K562 (cell line): Measurements from ENCODE around the gene NR3C1. TPM values are rescaled to one million over a fixed set of nuclear protein-coding genes. Genes with fewer than 3 reads are reported as not detected.

Experiments
- BMI1 ChIP-seq: fragments of 150-350 bp; IDR thresholded peaks from 2 replicates; pipeline ENCODE4 v1.6.1; 2014; ENCODE audit warnings: low read length
- CHCHD3 ChIP-seq: fragments of 250-450 bp; sonication (Bioruptor Pico); IDR thresholded peaks from 2 replicates; pipeline ENCODE4 v2.1.2; 2022; ENCODE audit warnings: mild to moderate bottlenecking
- CXXC5 ChIP-seq: fragments of 250-450 bp; sonication (Bioruptor Pico); IDR thresholded peaks from 2 replicates; pipeline ENCODE4 v1.8.0; 2022; ENCODE audit warnings: inconsistent platforms, mild to moderate bottlenecking, moderate library complexity
- DACH1 ChIP-seq: fragments of 450-650 bp; IDR thresholded peaks from 2 replicates; pipeline ENCODE4 v1.6.1; 2018; ENCODE audit not compliant: partially characterized antibody
- ETS2 ChIP-seq: IDR thresholded peaks from 2 replicates; pipeline ENCODE4 v1.6.1; 2016; ENCODE audit warnings: borderline replicate concordance, missing genetic modification characterization, mild to moderate bottlenecking, moderate library complexity, missing compliant biosample characterization; ENCODE audit not compliant: poor library complexity, severe bottlenecking
- FOXK2 ChIP-seq, 2 experiments: fragments of 450-650 bp; IDR thresholded peaks in 1 of 2; conservative IDR thresholded peaks in 1 of 2; 2 replicates each; pipeline ENCODE4 v1.6.1; 2016; ENCODE audit warnings: low read depth in 2 of 2, mild to moderate bottlenecking in 1 of 2
- GATAD2B ChIP-seq: fragments of 450-650 bp; IDR thresholded peaks from 2 replicates; pipeline ENCODE4 v1.6.1; 2017; ENCODE audit warnings: mild to moderate bottlenecking, borderline replicate concordance
- GTF2F1 ChIP-seq: IDR thresholded peaks from 2 replicates; pipeline ENCODE4 v1.6.1; 2011; ENCODE audit warnings: low read depth, low read length, improper control_type of control experiment
- HNRNPK ChIP-seq: fragments of 200-400 bp; formaldehyde crosslinking; IDR thresholded peaks from one replicate; pipeline ENCODE4 v1.6.1; 2018; ENCODE audit warnings: mild to moderate bottlenecking, low read depth, low read length; ENCODE audit not compliant: poor library complexity, severe bottlenecking
- HOXB6 ChIP-seq: fragments of 250-450 bp; sonication (Bioruptor Pico); IDR thresholded peaks from 2 replicates; pipeline ENCODE4 v1.5.1; 2022; ENCODE audit warnings: mild to moderate bottlenecking, borderline replicate concordance
- KDM4B ChIP-seq, 2 experiments: fragments of 450-650 bp in 1 of 2; sonication (generic) in 1 of 2; IDR thresholded peaks; 2 replicates each; pipeline ENCODE4 v1.6.1; 2016 to 2017; ENCODE audit warnings: borderline replicate concordance in 2 of 2, antibody characterized with exemption in 1 of 2, low read depth in 1 of 2, mild to moderate bottlenecking in 1 of 2
- MAFG ChIP-seq: fragments of 450-650 bp; conservative IDR thresholded peaks from 2 replicates; pipeline ENCODE4 v1.6.1; 2016; ENCODE audit warnings: missing genetic modification characterization, missing compliant biosample characterization
- POLR3A ChIP-seq: IDR thresholded peaks from 2 replicates; pipeline ENCODE4 v1.6.1; 2011; ENCODE audit warnings: borderline replicate concordance, mild to moderate bottlenecking, moderate library complexity; ENCODE audit not compliant: insufficient read length, insufficient read depth; ENCODE audit errors: extremely low read depth
- RBBP5 ChIP-seq: fragments of 200-600 bp; sonication (generic); IDR thresholded peaks from 2 replicates; pipeline ENCODE4 v1.6.1; 2012; ENCODE audit warnings: borderline replicate concordance, mild to moderate bottlenecking, low read length, control low read depth, inconsistent platforms; ENCODE audit not compliant: insufficient read depth, poor library complexity, severe bottlenecking
- SAFB ChIP-seq: fragments of 200-400 bp; formaldehyde crosslinking; IDR thresholded peaks from 2 replicates; pipeline ENCODE4 v1.6.1; 2017; ENCODE audit warnings: low read depth, low read length, borderline replicate concordance
- STAT5B ChIP-seq: fragments of 250-450 bp; sonication (Bioruptor Pico); IDR thresholded peaks from 2 replicates; pipeline ENCODE4 v1.8.0; 2021; ENCODE audit warnings: mild to moderate bottlenecking, inconsistent platforms
- TAL1 ChIP-seq: fragments of 450-650 bp; IDR thresholded peaks from 2 replicates; pipeline ENCODE4 v1.6.1; 2016; ENCODE audit warnings: mild to moderate bottlenecking
- ZNF3 ChIP-seq: fragments of 250-450 bp; sonication (Bioruptor Pico); IDR thresholded peaks from 2 replicates; pipeline ENCODE4 v1.5.0; 2021; ENCODE audit warnings: mild to moderate bottlenecking, moderate library complexity
- ZNF586 ChIP-seq: fragments of 450-650 bp; formaldehyde crosslinking; conservative IDR thresholded peaks from 2 replicates; pipeline ENCODE4 v1.4.0; 2020; ENCODE audit warnings: mild to moderate bottlenecking, moderate library complexity
- ZNF707 ChIP-seq: fragments of 250-450 bp; sonication (Bioruptor Pico); conservative IDR thresholded peaks from 2 replicates; pipeline ENCODE4 v1.8.0; 2022; ENCODE audit warnings: inconsistent platforms, mild to moderate bottlenecking, moderate library complexity
- ZSCAN32 ChIP-seq: fragments of 450-650 bp; formaldehyde crosslinking; IDR thresholded peaks from 2 replicates; pipeline ENCODE4 v1.4.0; 2020; ENCODE audit warnings: mild to moderate bottlenecking, moderate library complexity
- polyA plus RNA-seq, 8 experiments: library from polyadenylated mRNA; depleted of rRNA in 4 of 8; stranded (reverse) in 5 of 8; unstranded in 3 of 8; fragments of >200 nt; fragmentation: Nextera tagmentation in 2 of 8; fragmentation: Illumina TruSeq in 1 of 8; extraction: Ambion mirVana in 2 of 8; extraction: Trizol in 1 of 8; gene quantifications; 2 replicates each; pipeline versions ENCODE4 v1.2.1 to v1.2.3, GENCODE V29; 2011 to 2014; ENCODE audit warnings: inconsistent platforms in 1 of 8, missing spikeins in 1 of 8
- total RNA-seq, 7 experiments: library from RNA; depleted of rRNA in 6 of 7; stranded (reverse); fragments of >200 nt in 6 of 7; fragmentation: Illumina TruSeq in 2 of 7; extraction: Trizol in 2 of 7; gene quantifications; 2 replicates each; pipeline versions ENCODE4 v1.2.1 to v1.2.3, GENCODE V29; 2011 to 2021; ENCODE audit warnings: low replicate concordance in 1 of 7
- TF ChIP-seq, protein P1 (sequence below): sonication (generic); formaldehyde crosslinking; IDR thresholded peaks from 2 replicates; pipeline ENCODE4 v1.8.0; 2022; ENCODE audit warnings: mild to moderate bottlenecking, missing genetic modification reagents

Gene NR3C1
- total and polyA plus RNA-seq, 9 of the 15 experiments (the other 6 are each of a cell fraction or from before 2014, with no cell fraction given) = 8.2 to 36.0 (median 15.0) TPM

DNA sequence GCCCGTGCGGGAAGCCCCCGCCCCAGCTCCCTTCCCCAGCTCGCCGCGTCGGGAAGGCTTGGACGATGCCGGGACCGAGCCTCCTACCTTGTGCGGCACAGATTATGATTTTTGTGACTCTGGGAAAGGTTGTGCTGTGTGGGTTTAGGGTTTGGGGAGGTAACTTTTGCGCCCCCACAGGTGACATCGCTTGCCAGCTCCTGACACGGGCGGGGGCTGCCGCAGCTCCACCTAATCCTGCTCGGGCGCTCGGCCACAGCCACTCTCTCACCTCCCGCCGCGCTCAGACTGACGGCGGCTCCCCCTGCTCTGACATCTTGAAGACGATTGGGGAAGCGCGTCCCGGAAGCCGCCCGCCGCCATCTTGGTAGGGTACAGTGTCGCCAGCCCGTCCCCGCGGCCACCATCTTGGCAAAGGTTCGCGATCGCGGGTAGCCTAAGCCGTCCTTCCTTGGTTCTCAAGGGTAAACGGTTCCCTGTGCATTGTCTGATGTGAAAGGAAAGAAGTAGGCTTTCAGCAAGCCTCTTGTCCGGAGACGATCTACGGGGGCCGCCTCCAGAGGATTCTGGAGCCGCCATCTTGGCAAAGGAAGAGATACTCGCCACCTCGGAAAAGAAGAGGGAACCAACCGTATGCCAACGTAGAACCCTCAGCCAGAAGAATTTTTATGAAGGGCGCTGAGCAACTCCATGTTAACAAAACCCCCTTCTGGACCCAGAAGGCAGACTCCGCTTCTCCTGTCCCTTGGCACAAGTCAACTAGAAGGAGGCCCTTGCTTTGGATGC is 1.8 kb upstream of the NR3C1 start (continued):
- no peak for TF ChIP-seq GTF2F1
- TF ChIP-seq ZNF586 (CRISPR knock-in tag) = no peak
- no peak for TF ChIP-seq TAL1
- TF ChIP-seq CHCHD3 (CRISPR knock-in tag) = no peak
- TF ChIP-seq RBBP5 = no peak
- no peak for TF ChIP-seq ZSCAN32 (CRISPR knock-in tag)
- TF ChIP-seq KDM4B (IDR thresholded peaks at IDR 0.05; ENCODE audit: borderline replicate concordance in 2 of 2, low read depth in 1 of 2) = peak in 1 of 2 experiments; percentile 85; a peak in 1 of 4 replicates
- TF ChIP-seq ZNF707 (CRISPR knock-in tag) = no peak
- no peak for TF ChIP-seq ZNF3 (CRISPR knock-in tag)
- TF ChIP-seq ETS2 = no peak
- no peak for TF ChIP-seq GATAD2B
- TF ChIP-seq FOXK2 (conservative IDR thresholded peaks at IDR 0.05 in 1 of 2, IDR thresholded peaks at IDR 0.05 in 1 of 2; ENCODE audit: low read depth in 2 of 2) = no peak
- no peak for TF ChIP-seq POLR3A
- no peak for TF ChIP-seq STAT5B (CRISPR knock-in tag)
- TF ChIP-seq, protein P1, sequence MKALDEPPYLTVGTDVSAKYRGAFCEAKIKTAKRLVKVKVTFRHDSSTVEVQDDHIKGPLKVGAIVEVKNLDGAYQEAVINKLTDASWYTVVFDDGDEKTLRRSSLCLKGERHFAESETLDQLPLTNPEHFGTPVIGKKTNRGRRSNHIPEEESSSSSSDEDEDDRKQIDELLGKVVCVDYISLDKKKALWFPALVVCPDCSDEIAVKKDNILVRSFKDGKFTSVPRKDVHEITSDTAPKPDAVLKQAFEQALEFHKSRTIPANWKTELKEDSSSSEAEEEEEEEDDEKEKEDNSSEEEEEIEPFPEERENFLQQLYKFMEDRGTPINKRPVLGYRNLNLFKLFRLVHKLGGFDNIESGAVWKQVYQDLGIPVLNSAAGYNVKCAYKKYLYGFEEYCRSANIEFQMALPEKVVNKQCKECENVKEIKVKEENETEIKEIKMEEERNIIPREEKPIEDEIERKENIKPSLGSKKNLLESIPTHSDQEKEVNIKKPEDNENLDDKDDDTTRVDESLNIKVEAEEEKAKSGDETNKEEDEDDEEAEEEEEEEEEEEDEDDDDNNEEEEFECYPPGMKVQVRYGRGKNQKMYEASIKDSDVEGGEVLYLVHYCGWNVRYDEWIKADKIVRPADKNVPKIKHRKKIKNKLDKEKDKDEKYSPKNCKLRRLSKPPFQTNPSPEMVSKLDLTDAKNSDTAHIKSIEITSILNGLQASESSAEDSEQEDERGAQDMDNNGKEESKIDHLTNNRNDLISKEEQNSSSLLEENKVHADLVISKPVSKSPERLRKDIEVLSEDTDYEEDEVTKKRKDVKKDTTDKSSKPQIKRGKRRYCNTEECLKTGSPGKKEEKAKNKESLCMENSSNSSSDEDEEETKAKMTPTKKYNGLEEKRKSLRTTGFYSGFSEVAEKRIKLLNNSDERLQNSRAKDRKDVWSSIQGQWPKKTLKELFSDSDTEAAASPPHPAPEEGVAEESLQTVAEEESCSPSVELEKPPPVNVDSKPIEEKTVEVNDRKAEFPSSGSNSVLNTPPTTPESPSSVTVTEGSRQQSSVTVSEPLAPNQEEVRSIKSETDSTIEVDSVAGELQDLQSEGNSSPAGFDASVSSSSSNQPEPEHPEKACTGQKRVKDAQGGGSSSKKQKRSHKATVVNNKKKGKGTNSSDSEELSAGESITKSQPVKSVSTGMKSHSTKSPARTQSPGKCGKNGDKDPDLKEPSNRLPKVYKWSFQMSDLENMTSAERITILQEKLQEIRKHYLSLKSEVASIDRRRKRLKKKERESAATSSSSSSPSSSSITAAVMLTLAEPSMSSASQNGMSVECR (CRISPR knock-in tag) = peak; percentile 76; the same call in 1 of the 2 replicates
- TF ChIP-seq SAFB = no peak
- no peak for TF ChIP-seq DACH1
- no peak for TF ChIP-seq HNRNPK
- TF ChIP-seq HOXB6 (CRISPR knock-in tag) = no peak
- TF ChIP-seq BMI1 = no peak
- TF ChIP-seq MAFG (tag) = no peak
- TF ChIP-seq CXXC5 (CRISPR knock-in tag) = peak; percentile 81
